Right lobe of liver (tissue), 4 donors: ENCODE measurements around the gene TYMS.

Source experiments
- POLR2A ChIP-seq: fragments of 450-650 bp; IDR thresholded peaks from one replicate; pipeline ENCODE4 v1.6.1; 2017; ENCODE audit warnings: antibody characterized with exemption, mild to moderate bottlenecking
- TF ChIP-seq, protein P1 (sequence below), 4 donors: fragments of 200-600 bp in 3 of 4; fragments of 450-650 bp in 1 of 4; IDR thresholded peaks; one replicate each; pipeline versions ENCODE4 v1.5.1 to v1.8.0; 2016 to 2022; ENCODE audit warnings: antibody characterized with exemption in 4 of 4, mild to moderate bottlenecking in 2 of 4
- donor health status: DM: no; HTN: no; CAD: no.
- donor health status: DM: no; HTN: no; CAD: no.
- donor health status: DM: no; HTN: yes; CAD: no.

DNA sequence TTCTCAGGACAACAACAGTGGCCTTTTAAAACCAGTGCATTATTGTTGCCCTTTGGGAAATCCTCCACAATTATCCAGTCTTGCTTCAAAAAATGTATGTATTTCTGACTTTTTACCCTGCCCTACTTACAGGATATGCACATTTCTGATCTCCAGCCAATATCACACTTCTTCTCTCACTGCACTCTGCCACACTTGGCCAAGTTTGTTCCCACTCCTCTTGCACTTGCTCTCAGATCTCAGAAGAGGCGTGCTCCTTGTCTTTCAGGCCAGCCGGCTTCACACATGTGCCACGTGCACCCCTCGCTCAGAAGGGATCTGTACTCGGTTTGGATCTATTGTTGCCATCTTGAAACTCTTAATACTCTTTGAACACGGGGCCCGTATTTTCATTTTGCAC is 45.3 kb upstream of the TYMS start:
- TF ChIP-seq, protein P1, sequence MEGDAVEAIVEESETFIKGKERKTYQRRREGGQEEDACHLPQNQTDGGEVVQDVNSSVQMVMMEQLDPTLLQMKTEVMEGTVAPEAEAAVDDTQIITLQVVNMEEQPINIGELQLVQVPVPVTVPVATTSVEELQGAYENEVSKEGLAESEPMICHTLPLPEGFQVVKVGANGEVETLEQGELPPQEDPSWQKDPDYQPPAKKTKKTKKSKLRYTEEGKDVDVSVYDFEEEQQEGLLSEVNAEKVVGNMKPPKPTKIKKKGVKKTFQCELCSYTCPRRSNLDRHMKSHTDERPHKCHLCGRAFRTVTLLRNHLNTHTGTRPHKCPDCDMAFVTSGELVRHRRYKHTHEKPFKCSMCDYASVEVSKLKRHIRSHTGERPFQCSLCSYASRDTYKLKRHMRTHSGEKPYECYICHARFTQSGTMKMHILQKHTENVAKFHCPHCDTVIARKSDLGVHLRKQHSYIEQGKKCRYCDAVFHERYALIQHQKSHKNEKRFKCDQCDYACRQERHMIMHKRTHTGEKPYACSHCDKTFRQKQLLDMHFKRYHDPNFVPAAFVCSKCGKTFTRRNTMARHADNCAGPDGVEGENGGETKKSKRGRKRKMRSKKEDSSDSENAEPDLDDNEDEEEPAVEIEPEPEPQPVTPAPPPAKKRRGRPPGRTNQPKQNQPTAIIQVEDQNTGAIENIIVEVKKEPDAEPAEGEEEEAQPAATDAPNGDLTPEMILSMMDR (IDR thresholded peaks at IDR 0.05), result no peak
- no peak for TF ChIP-seq POLR2A
